SK-N-SH treated with all-trans-retinoic acid at 6 μM for 48 hours (cell line): ENCODE results near the gene CRX.

Experiments
- ATAC-seq: fragments of 200-7000 bp; cut with Tn5 transposase; 3 replicates; pipeline ENCODE4 v1.9.1; 2020; ENCODE audit warnings: mild to moderate bottlenecking, moderate library complexity
- ARNTL ChIP-seq: fragments of 450-650 bp; formaldehyde crosslinking; IDR thresholded peaks from 2 replicates; pipeline ENCODE4 v1.5.0; 2020; ENCODE audit warnings: low read depth, mild to moderate bottlenecking, moderate library complexity, borderline replicate concordance
- BACH2 ChIP-seq: fragments of 250-450 bp; sonication (Bioruptor Pico); IDR thresholded peaks from 2 replicates; pipeline ENCODE4 v1.9.0; 2021; ENCODE audit warnings: mild to moderate bottlenecking, borderline replicate concordance
- CSDC2 ChIP-seq: fragments of 250-450 bp; sonication (Bioruptor Pico); IDR thresholded peaks from 2 replicates; pipeline ENCODE4 v1.5.0; 2020; ENCODE audit warnings: mild to moderate bottlenecking, moderate library complexity
- ESRRG ChIP-seq: fragments of 250-450 bp; sonication (Bioruptor Pico); IDR thresholded peaks from 2 replicates; pipeline ENCODE4 v1.6.1; 2021; ENCODE audit warnings: mild to moderate bottlenecking
- GLIS3 ChIP-seq: fragments of 250-450 bp; sonication (Bioruptor Pico); IDR thresholded peaks from 2 replicates; pipeline ENCODE4 v1.5.0; 2020; ENCODE audit warnings: mild to moderate bottlenecking, moderate library complexity
- ISL1 ChIP-seq: fragments of 250-450 bp; sonication (Bioruptor Pico); IDR thresholded peaks from 2 replicates; pipeline ENCODE4 v2.1.2; 2022; ENCODE audit warnings: mild to moderate bottlenecking, moderate library complexity
- OSR1 ChIP-seq: fragments of 250-450 bp; sonication (Bioruptor Pico); IDR thresholded peaks from 2 replicates; pipeline ENCODE4 v1.8.0; 2022; ENCODE audit warnings: moderate library complexity, mild to moderate bottlenecking, inconsistent platforms
- PPARA ChIP-seq: fragments of 250-450 bp; sonication (Bioruptor Pico); IDR thresholded peaks from 2 replicates; pipeline ENCODE4 v1.5.0; 2020; ENCODE audit warnings: mild to moderate bottlenecking, borderline replicate concordance
- RARB ChIP-seq: fragments of 250-450 bp; sonication (Bioruptor Pico); IDR thresholded peaks from 2 replicates; pipeline ENCODE4 v1.8.0; 2021; ENCODE audit warnings: mild to moderate bottlenecking, moderate library complexity
- SNAI2 ChIP-seq: fragments of 250-450 bp; sonication (Bioruptor Pico); IDR thresholded peaks from 2 replicates; pipeline ENCODE4 v1.5.0; 2020; ENCODE audit warnings: mild to moderate bottlenecking, moderate library complexity
- TCF4 ChIP-seq: fragments of 250-450 bp; sonication (Bioruptor Pico); IDR thresholded peaks from 2 replicates; pipeline ENCODE4 v1.8.0; 2021; ENCODE audit warnings: mild to moderate bottlenecking, moderate library complexity, borderline replicate concordance
- TOX ChIP-seq: fragments of 250-450 bp; sonication (Bioruptor Pico); IDR thresholded peaks from 2 replicates; pipeline ENCODE4 v1.8.0; 2021; ENCODE audit warnings: mild to moderate bottlenecking, moderate library complexity, borderline replicate concordance
- ZC3H10 ChIP-seq: fragments of 250-450 bp; sonication (Bioruptor Pico); IDR thresholded peaks from 2 replicates; pipeline ENCODE4 v1.5.1; 2021; ENCODE audit warnings: mild to moderate bottlenecking, moderate library complexity
- ZFP3 ChIP-seq: fragments of 250-450 bp; sonication (Bioruptor Pico); IDR thresholded peaks from 2 replicates; pipeline ENCODE4 v1.5.0; 2020; ENCODE audit warnings: mild to moderate bottlenecking, moderate library complexity
- ZFP30 ChIP-seq: fragments of 450-650 bp; formaldehyde crosslinking; IDR thresholded peaks from 2 replicates; pipeline ENCODE4 v1.5.0; 2022; ENCODE audit warnings: mild to moderate bottlenecking, moderate library complexity
- ZNF565 ChIP-seq: fragments of 450-650 bp; formaldehyde crosslinking; conservative IDR thresholded peaks from 2 replicates; pipeline ENCODE4 v1.5.0; 2020; ENCODE audit warnings: low read depth, mild to moderate bottlenecking, moderate library complexity
- ZNF70 ChIP-seq: fragments of 450-650 bp; formaldehyde crosslinking; IDR thresholded peaks from 2 replicates; pipeline ENCODE4 v1.5.0; 2020; ENCODE audit warnings: mild to moderate bottlenecking, moderate library complexity
- ZNF8 ChIP-seq: fragments of 450-650 bp; formaldehyde crosslinking; IDR thresholded peaks from 2 replicates; pipeline ENCODE4 v1.5.0; 2020; ENCODE audit warnings: mild to moderate bottlenecking, moderate library complexity
- TF ChIP-seq, protein P1 (sequence below): fragments of 250-450 bp; sonication (Bioruptor Pico); IDR thresholded peaks from 2 replicates; pipeline ENCODE4 v1.5.1; 2021; ENCODE audit warnings: mild to moderate bottlenecking, moderate library complexity
- TF ChIP-seq, protein P2 (sequence below): fragments of 250-450 bp; sonication (Bioruptor Pico); IDR thresholded peaks from 2 replicates; pipeline ENCODE4 v1.5.0; 2020; ENCODE audit warnings: mild to moderate bottlenecking, moderate library complexity
- TF ChIP-seq, protein P3 (sequence below): fragments of 250-450 bp; sonication (Bioruptor Pico); IDR thresholded peaks from 2 replicates; pipeline ENCODE4 v1.8.0; 2021; ENCODE audit warnings: low read depth, mild to moderate bottlenecking, moderate library complexity, borderline replicate concordance
- TF ChIP-seq, protein P4 (sequence below): fragments of 250-450 bp; sonication (Bioruptor Pico); IDR thresholded peaks from 2 replicates; pipeline ENCODE4 v1.5.1; 2020; ENCODE audit warnings: low read depth, mild to moderate bottlenecking, moderate library complexity
- TF ChIP-seq, protein P5 (sequence below): fragments of 250-450 bp; sonication (Bioruptor Pico); IDR thresholded peaks from 2 replicates; pipeline ENCODE4 v1.8.0; 2020; ENCODE audit warnings: mild to moderate bottlenecking, moderate library complexity, borderline replicate concordance

CRX gene

DNA sequence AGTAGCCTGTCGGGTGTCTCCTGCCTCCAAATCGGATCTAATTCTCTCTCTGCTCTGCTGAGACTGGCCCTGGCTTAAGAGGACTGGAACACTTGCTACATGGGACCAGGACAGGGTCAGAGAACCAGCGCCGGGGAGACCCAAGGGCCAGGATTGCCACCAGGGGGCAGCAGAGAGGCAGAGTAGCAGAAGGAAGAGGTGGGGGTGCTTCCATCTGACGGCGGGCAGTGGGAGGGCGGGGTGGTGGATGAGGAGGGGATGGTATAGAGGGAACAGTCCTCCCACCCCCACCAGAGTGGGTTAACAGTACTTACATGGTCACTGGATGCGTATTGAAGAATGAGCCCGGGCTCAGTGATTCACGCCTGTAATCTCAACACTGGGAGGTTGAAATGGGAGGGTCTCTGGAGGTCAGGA is 31.3 kb upstream of the CRX start:
- peak; percentile 94 for ATAC-seq
- no peak for TF ChIP-seq ZC3H10 (CRISPR knock-in tag)
- no peak for TF ChIP-seq ZFP30 (CRISPR knock-in tag)
- no peak for TF ChIP-seq ZNF565 (CRISPR knock-in tag)
- TF ChIP-seq, protein P1, sequence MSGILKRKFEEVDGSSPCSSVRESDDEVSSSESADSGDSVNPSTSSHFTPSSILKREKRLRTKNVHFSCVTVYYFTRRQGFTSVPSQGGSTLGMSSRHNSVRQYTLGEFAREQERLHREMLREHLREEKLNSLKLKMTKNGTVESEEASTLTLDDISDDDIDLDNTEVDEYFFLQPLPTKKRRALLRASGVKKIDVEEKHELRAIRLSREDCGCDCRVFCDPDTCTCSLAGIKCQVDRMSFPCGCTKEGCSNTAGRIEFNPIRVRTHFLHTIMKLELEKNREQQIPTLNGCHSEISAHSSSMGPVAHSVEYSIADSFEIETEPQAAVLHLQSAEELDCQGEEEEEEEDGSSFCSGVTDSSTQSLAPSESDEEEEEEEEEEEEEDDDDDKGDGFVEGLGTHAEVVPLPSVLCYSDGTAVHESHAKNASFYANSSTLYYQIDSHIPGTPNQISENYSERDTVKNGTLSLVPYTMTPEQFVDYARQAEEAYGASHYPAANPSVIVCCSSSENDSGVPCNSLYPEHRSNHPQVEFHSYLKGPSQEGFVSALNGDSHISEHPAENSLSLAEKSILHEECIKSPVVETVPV (CRISPR knock-in tag): no peak
- TF ChIP-seq ARNTL (CRISPR knock-in tag): no peak
- TF ChIP-seq, protein P2, sequence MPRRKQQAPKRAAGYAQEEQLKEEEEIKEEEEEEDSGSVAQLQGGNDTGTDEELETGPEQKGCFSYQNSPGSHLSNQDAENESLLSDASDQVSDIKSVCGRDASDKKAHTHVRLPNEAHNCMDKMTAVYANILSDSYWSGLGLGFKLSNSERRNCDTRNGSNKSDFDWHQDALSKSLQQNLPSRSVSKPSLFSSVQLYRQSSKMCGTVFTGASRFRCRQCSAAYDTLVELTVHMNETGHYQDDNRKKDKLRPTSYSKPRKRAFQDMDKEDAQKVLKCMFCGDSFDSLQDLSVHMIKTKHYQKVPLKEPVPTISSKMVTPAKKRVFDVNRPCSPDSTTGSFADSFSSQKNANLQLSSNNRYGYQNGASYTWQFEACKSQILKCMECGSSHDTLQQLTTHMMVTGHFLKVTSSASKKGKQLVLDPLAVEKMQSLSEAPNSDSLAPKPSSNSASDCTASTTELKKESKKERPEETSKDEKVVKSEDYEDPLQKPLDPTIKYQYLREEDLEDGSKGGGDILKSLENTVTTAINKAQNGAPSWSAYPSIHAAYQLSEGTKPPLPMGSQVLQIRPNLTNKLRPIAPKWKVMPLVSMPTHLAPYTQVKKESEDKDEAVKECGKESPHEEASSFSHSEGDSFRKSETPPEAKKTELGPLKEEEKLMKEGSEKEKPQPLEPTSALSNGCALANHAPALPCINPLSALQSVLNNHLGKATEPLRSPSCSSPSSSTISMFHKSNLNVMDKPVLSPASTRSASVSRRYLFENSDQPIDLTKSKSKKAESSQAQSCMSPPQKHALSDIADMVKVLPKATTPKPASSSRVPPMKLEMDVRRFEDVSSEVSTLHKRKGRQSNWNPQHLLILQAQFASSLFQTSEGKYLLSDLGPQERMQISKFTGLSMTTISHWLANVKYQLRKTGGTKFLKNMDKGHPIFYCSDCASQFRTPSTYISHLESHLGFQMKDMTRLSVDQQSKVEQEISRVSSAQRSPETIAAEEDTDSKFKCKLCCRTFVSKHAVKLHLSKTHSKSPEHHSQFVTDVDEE (CRISPR knock-in tag): no peak
- TF ChIP-seq OSR1 (CRISPR knock-in tag): no peak
- TF ChIP-seq ZNF70 (CRISPR knock-in tag): no peak
- TF ChIP-seq SNAI2 (CRISPR knock-in tag): no peak
- TF ChIP-seq CSDC2 (CRISPR knock-in tag): no peak
- no peak for TF ChIP-seq ZFP3 (CRISPR knock-in tag)
- TF ChIP-seq GLIS3: no peak
- TF ChIP-seq BACH2 (CRISPR knock-in tag): no peak
- TF ChIP-seq TCF4 (CRISPR knock-in tag): no peak
- TF ChIP-seq RARB (CRISPR knock-in tag): no peak
- no peak for TF ChIP-seq PPARA (CRISPR knock-in tag)
- TF ChIP-seq ESRRG (CRISPR knock-in tag): no peak
- no peak for TF ChIP-seq TOX (CRISPR knock-in tag)

DNA sequence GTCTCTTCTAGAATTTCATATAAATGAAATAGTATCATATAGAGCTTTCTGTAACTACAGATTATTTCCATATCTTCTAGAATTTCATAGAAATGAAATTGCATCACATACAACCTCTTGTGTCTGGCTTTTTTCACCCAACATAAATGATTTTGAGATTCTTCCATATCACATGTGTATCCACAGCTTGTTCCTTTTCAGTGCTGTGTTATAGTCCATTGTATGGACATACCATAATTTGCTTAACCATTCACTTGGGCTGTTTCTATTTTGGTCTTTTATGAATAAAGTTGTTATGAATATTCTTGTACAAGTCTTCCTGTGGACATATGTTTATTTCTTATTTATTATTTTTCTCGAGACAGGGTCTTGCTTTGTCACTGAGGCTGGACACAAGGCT is 29.1 kb upstream of the CRX start:
- TF ChIP-seq ZNF8 (peak; percentile 99), RARB (CRISPR knock-in tag) (no peak)
- ATAC-seq: no peak

DNA sequence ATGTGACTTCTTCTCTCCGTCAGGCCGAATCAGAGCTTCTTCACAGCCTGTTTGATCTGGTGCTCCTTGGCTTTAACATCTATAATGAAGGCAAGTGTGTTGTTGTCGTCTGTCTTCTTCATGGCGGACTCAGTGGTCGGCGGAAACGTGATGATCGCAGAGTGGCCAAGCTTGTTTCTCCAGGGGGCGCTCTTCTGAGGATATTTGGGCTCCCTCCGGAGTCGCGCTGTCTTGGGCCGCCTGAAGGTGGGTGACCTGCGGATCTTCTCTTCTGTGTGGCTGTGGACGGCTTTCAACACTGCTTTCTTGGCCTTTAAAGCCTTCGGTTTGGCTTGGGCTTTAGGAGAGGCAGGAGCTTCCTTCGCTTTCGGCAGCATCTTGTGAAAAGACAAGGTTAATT is 27.2 kb upstream of the CRX start:
- ATAC-seq: no peak
- TF ChIP-seq, protein P1 (CRISPR knock-in tag): no peak
- no peak for TF ChIP-seq ZNF565 (CRISPR knock-in tag)
- TF ChIP-seq ZFP30 (CRISPR knock-in tag): no peak
- no peak for TF ChIP-seq TCF4 (CRISPR knock-in tag)
- TF ChIP-seq ISL1 (CRISPR knock-in tag): no peak
- TF ChIP-seq, protein P3, sequence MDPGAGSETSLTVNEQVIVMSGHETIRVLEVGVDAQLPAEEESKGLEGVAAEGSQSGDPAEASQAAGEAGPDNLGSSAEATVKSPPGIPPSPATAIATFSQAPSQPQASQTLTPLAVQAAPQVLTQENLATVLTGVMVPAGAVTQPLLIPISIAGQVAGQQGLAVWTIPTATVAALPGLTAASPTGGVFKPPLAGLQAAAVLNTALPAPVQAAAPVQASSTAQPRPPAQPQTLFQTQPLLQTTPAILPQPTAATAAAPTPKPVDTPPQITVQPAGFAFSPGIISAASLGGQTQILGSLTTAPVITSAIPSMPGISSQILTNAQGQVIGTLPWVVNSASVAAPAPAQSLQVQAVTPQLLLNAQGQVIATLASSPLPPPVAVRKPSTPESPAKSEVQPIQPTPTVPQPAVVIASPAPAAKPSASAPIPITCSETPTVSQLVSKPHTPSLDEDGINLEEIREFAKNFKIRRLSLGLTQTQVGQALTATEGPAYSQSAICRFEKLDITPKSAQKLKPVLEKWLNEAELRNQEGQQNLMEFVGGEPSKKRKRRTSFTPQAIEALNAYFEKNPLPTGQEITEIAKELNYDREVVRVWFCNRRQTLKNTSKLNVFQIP (CRISPR knock-in tag): no peak
- TF ChIP-seq ESRRG (CRISPR knock-in tag): no peak
- TF ChIP-seq ZFP3 (CRISPR knock-in tag): no peak
- TF ChIP-seq, protein P4, sequence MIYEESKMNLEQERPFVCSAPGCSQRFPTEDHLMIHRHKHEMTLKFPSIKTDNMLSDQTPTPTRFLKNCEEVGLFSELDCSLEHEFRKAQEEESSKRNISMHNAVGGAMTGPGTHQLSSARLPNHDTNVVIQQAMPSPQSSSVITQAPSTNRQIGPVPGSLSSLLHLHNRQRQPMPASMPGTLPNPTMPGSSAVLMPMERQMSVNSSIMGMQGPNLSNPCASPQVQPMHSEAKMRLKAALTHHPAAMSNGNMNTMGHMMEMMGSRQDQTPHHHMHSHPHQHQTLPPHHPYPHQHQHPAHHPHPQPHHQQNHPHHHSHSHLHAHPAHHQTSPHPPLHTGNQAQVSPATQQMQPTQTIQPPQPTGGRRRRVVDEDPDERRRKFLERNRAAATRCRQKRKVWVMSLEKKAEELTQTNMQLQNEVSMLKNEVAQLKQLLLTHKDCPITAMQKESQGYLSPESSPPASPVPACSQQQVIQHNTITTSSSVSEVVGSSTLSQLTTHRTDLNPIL (CRISPR knock-in tag): no peak
- TF ChIP-seq OSR1 (CRISPR knock-in tag): no peak
- TF ChIP-seq, protein P2 (CRISPR knock-in tag): no peak
- TF ChIP-seq, protein P5, sequence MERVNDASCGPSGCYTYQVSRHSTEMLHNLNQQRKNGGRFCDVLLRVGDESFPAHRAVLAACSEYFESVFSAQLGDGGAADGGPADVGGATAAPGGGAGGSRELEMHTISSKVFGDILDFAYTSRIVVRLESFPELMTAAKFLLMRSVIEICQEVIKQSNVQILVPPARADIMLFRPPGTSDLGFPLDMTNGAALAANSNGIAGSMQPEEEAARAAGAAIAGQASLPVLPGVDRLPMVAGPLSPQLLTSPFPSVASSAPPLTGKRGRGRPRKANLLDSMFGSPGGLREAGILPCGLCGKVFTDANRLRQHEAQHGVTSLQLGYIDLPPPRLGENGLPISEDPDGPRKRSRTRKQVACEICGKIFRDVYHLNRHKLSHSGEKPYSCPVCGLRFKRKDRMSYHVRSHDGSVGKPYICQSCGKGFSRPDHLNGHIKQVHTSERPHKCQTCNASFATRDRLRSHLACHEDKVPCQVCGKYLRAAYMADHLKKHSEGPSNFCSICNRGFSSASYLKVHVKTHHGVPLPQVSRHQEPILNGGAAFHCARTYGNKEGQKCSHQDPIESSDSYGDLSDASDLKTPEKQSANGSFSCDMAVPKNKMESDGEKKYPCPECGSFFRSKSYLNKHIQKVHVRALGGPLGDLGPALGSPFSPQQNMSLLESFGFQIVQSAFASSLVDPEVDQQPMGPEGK (CRISPR knock-in tag): no peak
- no peak for TF ChIP-seq RARB (CRISPR knock-in tag)
- no peak for TF ChIP-seq ZNF70 (CRISPR knock-in tag)
